DMS 273 (cell line): ENCODE results near the gene SOX3.

ENCODE experiments used
- DNase-seq: peaks from one replicate; lab custom pipeline; 2025; ENCODE audit not compliant: unreplicated experiment; lab: John Stamatoyannopoulos, UW

SOX3 gene

GRCh38 chrX:140500441-140500840 is 4.4 kb downstream of the SOX3 start:
- DNase-seq: no peak

DNA sequence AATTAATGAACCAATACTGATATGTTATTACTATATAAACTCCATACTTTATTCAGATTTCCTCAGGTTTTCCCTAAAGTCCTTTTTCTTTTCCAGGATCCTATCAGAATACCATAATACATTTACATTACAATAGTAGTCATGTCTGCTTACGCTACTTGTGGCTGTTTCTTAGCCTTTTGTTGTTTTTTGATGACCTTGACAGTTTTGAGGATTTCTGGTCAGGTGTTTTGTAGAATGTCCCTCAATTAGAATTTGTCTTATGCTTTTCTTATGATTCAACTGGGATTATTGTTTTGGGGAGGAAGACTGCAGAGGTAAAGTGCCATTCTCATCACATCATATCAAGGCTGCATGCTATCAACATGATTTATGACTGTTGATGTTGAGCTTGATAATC is 9.1 kb downstream of the SOX3 start:
- DNase-seq: no peak

- no peak for DNase-seq
These were observed 12.5 kb downstream of the SOX3 start for GRCh38 chrX:140492066-140492994.

DNA sequence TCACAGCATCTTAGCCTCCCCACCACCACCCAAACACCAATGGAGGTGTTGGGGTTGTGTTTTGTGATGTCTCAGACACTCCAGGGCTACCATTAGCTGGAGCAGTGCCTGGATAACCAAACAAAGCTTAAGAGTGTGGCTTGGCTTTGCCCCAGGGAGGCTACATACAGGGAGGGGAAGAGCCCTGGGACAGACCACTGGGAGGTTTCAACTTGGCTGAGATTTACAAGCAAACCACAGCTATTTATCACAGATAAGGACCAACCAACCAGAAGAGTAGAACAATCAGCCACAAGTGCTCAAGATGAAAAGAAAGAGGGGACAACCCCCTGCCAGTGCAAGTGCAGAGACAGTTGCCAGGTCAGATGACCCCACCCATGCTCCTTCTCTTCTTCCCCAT is 24.1 kb downstream of the SOX3 start:
- no peak for DNase-seq

GRCh38 chrX:140477987-140478386 is 26.9 kb downstream of the SOX3 start:
- no peak for DNase-seq

GRCh38 chrX:140475025-140475424 is 29.8 kb downstream of the SOX3 start:
- DNase-seq: no peak

GRCh38 chrX:140467211-140467610 is 37.7 kb downstream of the SOX3 start:
- DNase-seq: no peak
